Measurements from ENCODE around the gene PITPNM1. TPM values are rescaled to one million over a fixed set of nuclear protein-coding genes. Genes with fewer than 3 reads are reported as not detected.
A peak's percentile ranks its signal among the peaks of the same experiment; 100 is the strongest.
"Not testable (repeated sequence)": the region's sequence is repeated elsewhere in the genome, so short reads cannot be mapped to it uniquely, and the experiment has no call there.

Gene PITPNM1
- 10 to 100 TPM; 10.9 to 34.9 (median 14.5) TPM for polyA plus RNA-seq (ENCODE audit: low read depth in 6 of 6)

DNA sequence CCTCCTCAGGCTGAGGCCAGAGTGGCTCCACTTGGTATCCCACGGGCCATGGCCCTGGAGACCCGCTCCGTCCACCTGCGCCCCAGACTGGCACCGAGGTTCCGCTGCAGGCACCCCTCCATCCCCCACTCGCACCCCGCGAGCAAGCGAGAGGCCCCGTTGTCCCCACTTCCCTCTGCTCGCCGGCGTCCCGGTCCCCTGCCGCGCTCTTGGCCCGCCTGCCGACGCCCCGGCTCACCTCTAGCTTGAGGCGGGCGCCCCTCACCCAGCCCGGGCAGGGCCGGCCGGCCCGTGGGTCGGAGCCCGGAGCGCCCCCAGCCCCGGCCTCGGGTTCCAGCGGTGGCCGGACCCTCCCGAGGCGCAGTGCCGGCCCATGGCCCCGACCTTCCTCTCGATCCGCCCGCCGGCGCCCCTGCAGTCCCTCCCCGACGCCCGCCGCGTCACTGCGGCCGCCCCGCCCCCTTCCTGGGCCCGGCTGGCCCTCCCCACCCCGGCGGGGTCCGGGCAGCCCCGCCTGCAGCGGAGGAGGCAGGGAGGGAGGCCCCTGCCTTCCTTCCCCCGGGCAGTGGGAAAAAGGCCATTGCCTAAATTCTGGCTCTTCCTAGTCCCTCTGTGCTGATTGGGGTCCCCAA, at the start of gene PITPNM1:
TSS of gene PITPNM1 (minus strand) at position 414 of the 632 bp plus-strand sequence. CDS start 1,183 bp downstream, outside the sequence.
- peak within 1 kb of the TSS; percentile 97 to 99 (median 98) for H3K27ac Mint-ChIP-seq
- peaks cover 39 to 57% (median 52%) of the 10 kb centered on the region in 3 donors for H3K4me1 Mint-ChIP-seq
- no peaks in the 10 kb centered on the region for H3K9me3 Mint-ChIP-seq
- no peaks in the 10 kb centered on the region for H3K27me3 Mint-ChIP-seq
- peak within 1 kb of the TSS; percentile 87 to 96 (median 94) for H3K4me3 Mint-ChIP-seq
- ATAC-seq (ENCODE audit: low read depth in 2 of 2), result peak; percentile 13 to 15
- DNase-seq, result peak; percentile 78
- H3K36me3 Mint-ChIP-seq, result peaks cover 8 to 9% of the 10 kb centered on the region in 2 donors

DNA sequence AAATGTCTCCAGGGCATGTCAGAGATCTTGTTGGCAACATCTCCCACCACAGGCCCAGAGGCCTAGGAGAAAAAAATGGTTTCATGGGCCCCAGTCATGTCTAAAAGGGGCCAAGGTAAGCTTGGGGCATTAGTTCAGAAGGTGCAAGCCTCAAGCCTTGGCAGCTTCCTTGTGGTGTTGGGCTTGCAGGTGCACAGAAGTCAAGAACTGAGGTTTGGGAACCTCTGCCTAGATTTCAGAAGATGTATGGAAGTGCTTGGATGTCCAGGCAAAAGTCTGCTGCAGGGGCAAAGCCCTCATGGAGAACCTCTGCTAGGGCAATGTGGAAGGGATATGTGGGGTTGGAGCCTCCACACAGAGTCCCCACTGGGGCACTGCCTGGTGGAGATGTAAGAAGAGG, 46.5 kb upstream of the PITPNM1 start:
- Mint-ChIP-seq H3K27me3 (peaks cover 0 to 24% (median 8%) of the 10 kb centered on the region in 3 donors), H3K4me3 (peak overlapping the region in 1 of 8 donors; percentile 44), H3K27ac (peak overlapping the region in 1 of 6 donors; percentile 39), H3K36me3 (peaks cover 10 to 20% of the 10 kb centered on the region in 2 donors), H3K9me3 (peaks cover 11 to 31% (median 23%) of the 10 kb centered on the region in 7 donors)
- ATAC-seq (ENCODE audit: low read depth in 2 of 2); DNase-seq; H3K4me1 Mint-ChIP-seq: not testable (repeated sequence)

DNA sequence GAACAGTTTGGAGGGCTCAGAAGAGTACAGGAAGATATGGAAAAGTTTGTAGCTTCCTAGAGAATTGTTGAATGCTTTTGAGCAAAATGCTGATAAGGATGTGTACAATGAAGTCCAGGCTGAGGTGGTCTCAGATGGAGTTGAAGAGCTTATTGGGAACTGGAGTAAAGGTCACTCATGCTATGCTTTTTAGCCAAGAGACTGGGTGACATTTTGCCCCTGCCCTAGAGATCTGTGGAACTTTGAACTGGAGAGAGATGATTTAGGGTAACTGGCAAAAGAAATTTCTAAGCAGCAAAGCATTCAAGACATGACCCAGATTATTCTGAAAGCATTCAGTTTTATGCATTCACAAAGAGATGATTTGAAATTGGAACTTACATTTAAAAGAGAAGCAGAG, 46.0 kb upstream of the PITPNM1 start:
- no peak for ATAC-seq (ENCODE audit: low read depth in 2 of 2)
- no peak for DNase-seq
- peaks cover 0 to 28% (median 8%) of the 10 kb centered on the region in 3 donors for H3K27me3 Mint-ChIP-seq
- peaks cover 10 to 20% of the 10 kb centered on the region in 2 donors for H3K36me3 Mint-ChIP-seq
- H3K9me3 Mint-ChIP-seq, result peaks cover 11 to 31% (median 23%) of the 10 kb centered on the region in 7 donors
- H3K4me3 Mint-ChIP-seq, result no peak overlapping the region
- no peak overlapping the region for H3K27ac Mint-ChIP-seq
- H3K4me1 Mint-ChIP-seq, result no peaks in the 10 kb centered on the region

DNA sequence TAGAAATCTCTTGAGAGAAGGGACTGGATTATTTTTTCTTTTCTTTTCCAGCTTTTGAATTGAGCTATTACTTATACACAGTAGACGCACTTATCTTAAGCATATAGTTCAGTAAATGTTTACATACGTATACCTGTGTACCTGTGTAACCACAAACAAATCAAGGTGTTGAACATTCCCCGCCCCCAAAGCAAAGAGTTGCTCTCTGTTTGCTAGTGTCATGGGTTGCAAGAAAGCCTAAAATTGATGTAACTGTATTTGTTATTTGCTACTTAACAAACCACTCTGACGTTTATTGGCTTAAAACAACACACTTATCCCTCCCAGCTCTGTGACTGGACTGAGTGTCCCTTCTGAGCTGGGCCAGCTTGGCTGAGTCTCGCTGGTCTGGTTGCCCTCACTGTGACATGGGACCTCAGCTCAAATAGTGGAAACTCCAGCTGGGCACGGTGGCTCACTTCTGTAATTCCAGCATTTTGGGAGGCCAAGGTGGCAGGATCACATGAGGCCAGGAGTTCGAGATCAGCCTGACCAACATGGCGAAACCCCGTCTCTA, 43.5 kb upstream of the PITPNM1 start:
- ATAC-seq (ENCODE audit: low read depth in 2 of 2) (no peak), DNase-seq (no peak)
- peaks cover 10 to 20% of the 10 kb centered on the region in 2 donors for H3K36me3 Mint-ChIP-seq
- no peak overlapping the region for H3K4me3 Mint-ChIP-seq
- peaks cover 0 to 33% (median 3%) of the 10 kb centered on the region in 3 donors for H3K27me3 Mint-ChIP-seq
- no peaks in the 10 kb centered on the region for H3K4me1 Mint-ChIP-seq
- H3K27ac Mint-ChIP-seq, result no peak overlapping the region
- peaks cover 11 to 31% (median 23%) of the 10 kb centered on the region in 7 donors for H3K9me3 Mint-ChIP-seq

DNA sequence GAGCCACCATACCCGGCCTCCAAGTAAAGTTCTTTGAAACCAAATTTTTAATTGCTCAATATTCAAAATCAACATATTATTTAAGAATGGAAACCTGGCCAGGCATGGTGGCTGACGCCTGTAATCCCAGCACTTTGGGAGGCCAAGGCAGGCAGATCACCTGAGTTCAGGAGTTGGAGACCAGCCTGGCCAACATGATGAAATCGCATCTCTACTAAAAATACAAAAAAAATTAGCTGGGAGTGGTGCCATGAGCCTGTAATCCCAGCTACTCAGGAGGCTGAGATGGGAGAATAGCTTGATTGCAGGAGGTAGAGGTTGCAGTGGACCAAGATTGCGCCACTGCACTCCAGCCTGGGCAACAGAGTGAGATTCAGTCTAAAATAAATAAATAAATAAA, 42.9 kb upstream of the PITPNM1 start:
- not testable (repeated sequence) for H3K27ac Mint-ChIP-seq; H3K4me3 Mint-ChIP-seq; ATAC-seq (ENCODE audit: low read depth in 2 of 2); H3K4me1 Mint-ChIP-seq; DNase-seq
- peaks cover 11 to 31% (median 23%) of the 10 kb centered on the region in 7 donors for H3K9me3 Mint-ChIP-seq
- peaks cover 10 to 20% of the 10 kb centered on the region in 2 donors for H3K36me3 Mint-ChIP-seq
- H3K27me3 Mint-ChIP-seq, result peaks cover 0 to 33% (median 3%) of the 10 kb centered on the region in 3 donors

DNA sequence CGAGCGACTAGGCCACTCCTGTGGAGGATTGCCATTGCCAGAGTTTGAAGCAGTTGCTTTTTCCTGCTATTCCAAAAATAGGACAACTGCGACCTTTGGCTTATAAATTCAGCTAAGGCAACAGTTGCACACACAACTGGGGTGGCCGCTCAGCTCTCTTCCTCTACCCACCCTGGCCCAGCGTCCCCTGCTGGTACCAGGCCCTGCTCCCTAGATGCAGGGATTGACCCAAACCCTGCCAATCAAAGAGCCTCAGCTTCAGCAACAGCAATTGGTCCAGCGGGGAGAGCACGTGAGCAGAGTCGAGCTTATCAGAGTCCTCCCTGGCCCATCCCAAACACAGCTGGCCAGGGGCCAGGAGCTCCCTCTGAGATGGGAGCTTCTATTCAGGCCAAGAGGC, 40.1 kb upstream of the PITPNM1 start:
- peak overlapping the region in 1 of 6 donors; percentile 86 for H3K27ac Mint-ChIP-seq
- no peaks in the 10 kb centered on the region for H3K36me3 Mint-ChIP-seq
- peaks cover 0 to 25% (median 3%) of the 10 kb centered on the region in 3 donors for H3K27me3 Mint-ChIP-seq
- no peak overlapping the region for H3K4me3 Mint-ChIP-seq
- peaks cover 0 to 5% (median 4%) of the 10 kb centered on the region in 7 donors for H3K9me3 Mint-ChIP-seq
- ATAC-seq (ENCODE audit: low read depth in 2 of 2) (no peak), DNase-seq (no peak)
- H3K4me1 Mint-ChIP-seq, result peaks cover 0 to 2% (median 0%) of the 10 kb centered on the region in 3 donors

DNA sequence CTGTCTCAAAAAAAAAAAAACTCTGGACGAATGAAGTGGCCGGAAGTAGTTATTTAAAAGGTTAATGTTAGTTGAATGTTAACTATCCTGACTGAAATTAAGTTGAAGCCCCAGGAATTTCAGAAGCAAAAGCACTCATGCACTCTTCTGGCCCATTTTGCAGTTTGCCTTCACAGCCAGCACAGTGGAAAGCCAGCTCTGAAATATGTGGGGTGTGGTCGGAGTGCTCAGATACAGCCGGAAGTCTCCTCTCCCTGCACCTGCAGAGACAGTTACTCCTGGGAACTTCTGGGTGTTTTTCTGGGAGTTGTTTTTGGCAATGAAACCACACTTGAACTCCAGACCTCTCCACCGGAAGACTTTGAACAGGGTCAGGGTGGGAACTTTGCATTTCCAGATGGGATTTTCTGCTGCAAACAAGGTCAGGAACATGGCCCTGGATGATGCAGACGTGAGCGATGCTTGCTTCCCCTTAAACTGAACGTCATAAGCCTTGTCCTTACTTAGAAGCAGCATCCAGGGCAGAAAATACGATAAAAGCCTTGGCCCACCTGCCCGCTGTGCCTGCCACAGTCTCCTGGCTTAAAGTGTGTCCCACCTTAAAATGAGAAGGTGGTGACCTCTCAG, 39.6 kb upstream of the PITPNM1 start:
- H3K27me3 Mint-ChIP-seq, result peaks cover 0 to 19% (median 0%) of the 10 kb centered on the region in 3 donors
- DNase-seq (no peak), ATAC-seq (ENCODE audit: low read depth in 2 of 2) (no peak)
- no peaks in the 10 kb centered on the region for H3K9me3 Mint-ChIP-seq
- H3K4me3 Mint-ChIP-seq, result no peak overlapping the region
- H3K36me3 Mint-ChIP-seq, result no peaks in the 10 kb centered on the region
- peak overlapping the region in 1 of 6 donors; percentile 2 for H3K27ac Mint-ChIP-seq
- peaks cover 0 to 4% (median 0%) of the 10 kb centered on the region in 3 donors for H3K4me1 Mint-ChIP-seq

DNA sequence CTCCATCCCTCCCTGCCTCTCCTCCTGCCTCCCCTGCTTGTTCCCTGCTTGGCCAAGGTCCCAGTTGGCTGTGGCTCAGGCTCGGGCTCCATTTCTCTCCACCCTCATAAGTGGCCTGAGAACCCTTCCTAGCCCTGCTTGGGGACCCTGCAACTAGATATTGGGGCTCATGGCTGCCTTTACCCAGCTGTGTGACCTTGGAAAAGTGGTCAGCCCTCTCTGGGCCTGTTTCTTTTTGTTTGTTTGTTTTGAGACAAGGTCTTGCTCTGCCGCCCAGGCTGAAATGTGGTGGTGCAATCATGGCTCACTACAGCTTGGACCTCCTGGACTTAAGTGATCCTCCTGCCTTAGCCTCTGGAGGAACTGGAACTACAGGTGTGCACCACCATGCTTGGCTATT, 38.4 kb upstream of the PITPNM1 start:
- Mint-ChIP-seq H3K36me3 (no peaks in the 10 kb centered on the region), H3K4me3 (no peak overlapping the region), H3K4me1 (peaks cover 0 to 4% (median 0%) of the 10 kb centered on the region in 3 donors), H3K27ac (no peak overlapping the region), H3K9me3 (no peaks in the 10 kb centered on the region), H3K27me3 (peaks cover 0 to 18% (median 2%) of the 10 kb centered on the region in 3 donors)
- DNase-seq, result no peak
- no peak for ATAC-seq (ENCODE audit: low read depth in 2 of 2)

DNA sequence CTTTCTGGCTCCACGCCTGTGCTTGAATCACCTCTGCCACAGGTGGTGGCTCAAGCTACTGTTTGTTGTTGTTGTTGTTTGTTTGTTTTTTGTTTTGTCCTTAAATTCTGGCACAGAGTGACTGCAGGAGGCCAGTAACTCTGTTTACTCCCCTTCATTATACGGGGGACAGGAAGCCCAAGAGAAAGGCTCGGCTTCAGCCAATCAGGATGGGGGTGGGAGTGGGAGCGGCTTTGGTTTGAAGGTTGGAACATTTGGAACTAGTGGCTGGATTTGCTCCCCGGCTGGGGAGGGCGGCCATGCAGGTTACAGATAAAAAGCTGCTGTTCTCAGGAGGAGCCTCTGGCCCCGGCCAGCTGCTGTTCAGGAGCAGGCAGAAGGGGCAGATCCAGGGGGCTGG, 37.8 kb upstream of the PITPNM1 start:
- Mint-ChIP-seq H3K27me3 (peaks cover 0 to 18% (median 8%) of the 10 kb centered on the region in 3 donors), H3K9me3 (no peaks in the 10 kb centered on the region), H3K4me1 (peaks cover 0 to 4% (median 0%) of the 10 kb centered on the region in 3 donors), H3K27ac (no peak overlapping the region), H3K36me3 (no peaks in the 10 kb centered on the region), H3K4me3 (no peak overlapping the region)
- DNase-seq, result no peak
- no peak for ATAC-seq (ENCODE audit: low read depth in 2 of 2)

DNA sequence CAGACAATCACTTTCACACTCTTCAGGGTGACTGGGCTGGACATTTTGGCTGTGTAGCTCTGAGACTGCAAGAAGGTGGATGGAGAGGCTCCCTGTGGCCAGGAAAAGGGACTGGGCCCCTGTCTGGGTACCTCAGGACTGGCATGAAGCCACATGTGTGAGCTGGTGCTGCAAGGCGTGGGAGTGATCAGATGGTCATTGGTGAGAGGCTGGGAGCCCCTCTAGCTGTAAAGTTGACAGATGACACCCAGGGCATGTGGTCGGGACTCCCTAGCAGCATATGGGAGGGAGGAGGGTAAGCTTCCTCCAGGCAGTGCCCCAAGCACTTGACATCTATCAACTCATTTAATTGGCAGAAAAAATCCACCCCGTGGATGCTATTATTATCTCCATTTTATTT, 37.0 kb upstream of the PITPNM1 start:
- Mint-ChIP-seq H3K4me1 (peaks cover 0 to 4% (median 0%) of the 10 kb centered on the region in 3 donors), H3K27ac (no peak overlapping the region), H3K36me3 (no peaks in the 10 kb centered on the region), H3K27me3 (peaks cover 0 to 18% (median 8%) of the 10 kb centered on the region in 3 donors), H3K4me3 (no peak overlapping the region), H3K9me3 (no peaks in the 10 kb centered on the region)
- ATAC-seq (ENCODE audit: low read depth in 2 of 2) (no peak), DNase-seq (no peak)

DNA sequence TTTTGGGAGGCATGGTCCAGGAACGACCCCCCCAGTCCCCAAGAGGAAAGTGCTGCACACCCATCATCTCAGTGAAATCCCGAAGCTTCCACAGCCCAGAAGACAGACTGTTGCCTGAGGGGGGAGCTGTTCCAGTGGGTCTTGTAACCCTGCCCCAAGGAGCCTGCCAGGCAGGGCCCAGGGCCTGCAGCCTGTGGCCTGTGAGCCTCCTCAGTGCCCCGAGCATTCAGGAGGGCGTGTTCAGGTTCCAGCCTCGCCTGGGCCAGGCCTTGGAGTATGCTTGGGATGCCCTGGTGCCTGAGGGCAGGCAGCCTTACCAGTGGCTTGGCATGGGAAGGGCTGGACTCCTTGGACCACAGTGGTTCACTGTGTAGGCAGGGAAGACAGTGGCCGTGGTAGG, 36.0 kb upstream of the PITPNM1 start:
- H3K4me3 Mint-ChIP-seq, result no peak overlapping the region
- no peaks in the 10 kb centered on the region for H3K36me3 Mint-ChIP-seq
- peaks cover 0 to 4% (median 0%) of the 10 kb centered on the region in 3 donors for H3K4me1 Mint-ChIP-seq
- no peak overlapping the region for H3K27ac Mint-ChIP-seq
- peaks cover 0 to 10% (median 8%) of the 10 kb centered on the region in 3 donors for H3K27me3 Mint-ChIP-seq
- no peak for ATAC-seq (ENCODE audit: low read depth in 2 of 2)
- no peak for DNase-seq
- no peaks in the 10 kb centered on the region for H3K9me3 Mint-ChIP-seq

DNA sequence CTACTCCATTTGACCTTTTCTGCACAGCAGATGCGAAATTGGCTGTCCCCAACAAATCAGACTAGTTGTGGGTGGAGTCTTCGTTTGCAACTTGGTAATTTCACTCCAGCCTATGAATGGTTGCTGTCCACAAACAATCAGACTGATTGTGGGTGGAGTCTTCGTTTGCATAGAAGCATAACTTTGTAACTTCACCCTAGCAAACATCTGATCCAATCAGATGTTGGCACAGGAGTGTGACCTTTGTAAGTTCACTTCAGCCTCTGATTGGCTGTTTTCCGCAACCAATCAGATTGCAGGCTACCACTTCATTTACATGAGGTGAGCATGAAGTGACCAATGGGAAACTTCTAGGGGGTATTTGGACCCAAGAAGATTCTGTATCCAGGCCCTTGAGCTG, 34.4 kb upstream of the PITPNM1 start:
- peaks cover 0 to 7% (median 2%) of the 10 kb centered on the region in 7 donors for H3K9me3 Mint-ChIP-seq
- peaks cover 0 to 4% (median 0%) of the 10 kb centered on the region in 3 donors for H3K4me1 Mint-ChIP-seq
- DNase-seq, result no peak
- H3K4me3 Mint-ChIP-seq, result no peak overlapping the region
- peaks cover 0 to 1% of the 10 kb centered on the region in 2 donors for H3K36me3 Mint-ChIP-seq
- H3K27ac Mint-ChIP-seq, result no peak overlapping the region
- peaks cover 0 to 8% (median 0%) of the 10 kb centered on the region in 3 donors for H3K27me3 Mint-ChIP-seq
- ATAC-seq (ENCODE audit: low read depth in 2 of 2), result no peak

DNA sequence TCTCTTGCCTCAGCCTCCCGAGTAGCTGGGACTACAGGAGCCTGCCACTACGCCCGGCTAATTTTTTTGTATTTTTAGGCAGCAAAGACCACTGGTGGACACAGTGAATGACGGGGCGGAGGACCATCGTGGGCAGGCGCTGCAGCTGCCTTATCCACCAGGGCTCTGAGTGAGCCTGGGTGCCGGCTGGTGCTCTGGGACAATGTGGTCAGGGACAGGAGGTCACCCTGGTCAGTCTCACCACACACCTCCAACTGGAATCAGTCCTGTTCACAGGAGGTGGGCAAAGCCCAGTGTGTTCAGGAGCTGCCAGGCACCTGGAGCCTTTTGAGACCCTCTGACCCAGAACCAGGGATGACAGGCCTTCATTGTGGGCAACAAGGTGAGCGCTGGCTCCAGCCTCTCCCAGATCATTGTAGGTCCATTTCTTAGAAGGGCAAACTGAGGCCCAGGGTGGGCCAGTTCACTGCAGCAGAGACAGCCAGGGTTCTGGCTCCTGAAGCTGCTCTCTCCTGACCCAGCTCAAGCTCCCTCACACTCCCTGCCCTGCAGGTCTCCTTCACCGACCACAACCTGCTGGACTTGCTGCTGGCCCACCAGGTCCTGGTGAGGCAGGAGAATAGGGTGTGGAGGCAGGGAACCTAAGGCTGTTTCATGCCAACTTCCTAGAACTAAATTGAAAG, 33.8 kb upstream of the PITPNM1 start:
- peaks cover 1 to 12% (median 8%) of the 10 kb centered on the region in 7 donors for H3K9me3 Mint-ChIP-seq
- H3K4me3 Mint-ChIP-seq, result no peak overlapping the region
- H3K27me3 Mint-ChIP-seq, result peaks cover 0 to 11% (median 2%) of the 10 kb centered on the region in 3 donors
- ATAC-seq (ENCODE audit: low read depth in 2 of 2) (no peak), DNase-seq (no peak)
- peaks cover 0 to 4% (median 0%) of the 10 kb centered on the region in 3 donors for H3K4me1 Mint-ChIP-seq
- no peak overlapping the region for H3K27ac Mint-ChIP-seq
- H3K36me3 Mint-ChIP-seq, result peaks cover 2 to 7% of the 10 kb centered on the region in 2 donors
